ENCODE results near the gene AHR. TPM values are rescaled to one million over a fixed set of nuclear protein-coding genes. Genes with fewer than 3 reads are reported as not detected.

The AHR gene
- total RNA-seq, 1 experiment from 2014 or later, result 61.3 TPM

GRCh38 chr7:17293481-17293880 lies 5.0 kb upstream of the AHR start:
- Histone ChIP-seq H3F3A (ENCODE audit: insufficient read depth, low read depth) (peaks cover 7% of the 10 kb centered on the region; the same call in 1 of the 2 replicates), H3K4me3 (no peak overlapping the region), H3K9me3 (ENCODE audit: insufficient read depth, low read depth) (peaks cover 5% of the 10 kb centered on the region; the same call in 1 of the 2 replicates), H3K79me2 (ENCODE audit: low read depth) (no peaks in the 10 kb centered on the region), H4K20me1 (ENCODE audit: insufficient read depth) (no peaks in the 10 kb centered on the region), H3K27ac (no peak overlapping the region), H3K9me2 (ENCODE audit: insufficient read depth) (no peaks in the 10 kb centered on the region), H2AFZ (no peak overlapping the region), H3K27me3 (ENCODE audit: insufficient read depth, low read depth) (no peaks in the 10 kb centered on the region), H3K36me3 (ENCODE audit: low read depth) (no peaks in the 10 kb centered on the region), H3K4me2 (no peak overlapping the region), H3K4me1 (replicated peaks; ENCODE audit: insufficient read depth) (peaks cover 7% of the 10 kb centered on the region)
- no peak for DNase-seq
- intact Hi-C loops (cut with micrococcal nuclease; ENCODE audit: unreplicated experiment), result no loop called here
- ChIA-PET CTCF (no interaction called here), POLR2A (ENCODE audit: unreplicated experiment) (interaction anchor here (0.7 kb wide), 1 partner anchor 163 kb away, joined by 3 read pairs; no protein-coding TSS in a partner anchor)
- TF ChIP-seq CTCF (conservative IDR thresholded peaks at IDR 0.05) (no peak), EZH2 (IDR thresholded peaks at IDR 0.05; ENCODE audit: low read depth) (no peak)
- no TSS peak for BruUV-seq (replicated peaks)

- Histone ChIP-seq H3K27ac (no peak overlapping the region), H3K4me3 (no peak overlapping the region), H3F3A (ENCODE audit: insufficient read depth, low read depth) (peaks cover 7% of the 10 kb centered on the region; the same call in 1 of the 2 replicates), H3K4me2 (0 out of 2 replicates have a peak overlapping the region, but pooled peaks have one; percentile 4), H3K27me3 (ENCODE audit: insufficient read depth, low read depth) (no peaks in the 10 kb centered on the region), H3K9me3 (ENCODE audit: insufficient read depth, low read depth) (peaks cover 5% of the 10 kb centered on the region; the same call in 1 of the 2 replicates), H2AFZ (no peak overlapping the region), H3K9me2 (ENCODE audit: insufficient read depth) (no peaks in the 10 kb centered on the region), H3K36me3 (ENCODE audit: low read depth) (no peaks in the 10 kb centered on the region), H3K79me2 (ENCODE audit: low read depth) (peaks cover 34% of the 10 kb centered on the region), H4K20me1 (ENCODE audit: insufficient read depth) (peaks cover 5% of the 10 kb centered on the region; the same call in 1 of the 2 replicates), H3K4me1 (replicated peaks; ENCODE audit: insufficient read depth) (peaks cover 27% of the 10 kb centered on the region)
- CTCF ChIA-PET, result no interaction called here
- intact Hi-C loops (cut with micrococcal nuclease; ENCODE audit: unreplicated experiment), result loop anchor here (5.0 kb wide), 2 partner anchors 235 to 650 kb away; partner anchors contain the start of genes ANKMY2 and BZW2
- no TSS peak for BruUV-seq (replicated peaks)
- POLR2A ChIA-PET (ENCODE audit: unreplicated experiment), result interaction anchor here (0.6 kb wide), 1 partner anchor 232 kb away, joined by 3 read pairs; no protein-coding TSS in a partner anchor
- no peak for TF ChIP-seq CTCF (conservative IDR thresholded peaks at IDR 0.05)
- no peak for TF ChIP-seq EZH2 (IDR thresholded peaks at IDR 0.05; ENCODE audit: low read depth)
- DNase-seq, result no peak
Measured at GRCh38 chr7:17297243-17297642, 1.2 kb upstream of the AHR start.

GRCh38 chr7:17298840-17299482 lies 509 bp downstream of the AHR start:
- Histone ChIP-seq H3K9me2 (ENCODE audit: insufficient read depth) (no peaks in the 10 kb centered on the region), H3K4me1 (replicated peaks; ENCODE audit: insufficient read depth) (peaks cover 43% of the 10 kb centered on the region), H3K4me3 (peak overlapping the region; percentile 83), H3K9me3 (ENCODE audit: insufficient read depth, low read depth) (peaks cover 9% of the 10 kb centered on the region; the same call in 1 of the 2 replicates), H3F3A (ENCODE audit: insufficient read depth, low read depth) (peaks cover 11% of the 10 kb centered on the region; the same call in 1 of the 2 replicates), H3K36me3 (ENCODE audit: low read depth) (peaks cover 6% of the 10 kb centered on the region), H3K27me3 (ENCODE audit: insufficient read depth, low read depth) (no peaks in the 10 kb centered on the region), H4K20me1 (ENCODE audit: insufficient read depth) (peaks cover 5% of the 10 kb centered on the region; the same call in 1 of the 2 replicates), H3K4me2 (peak overlapping the region; percentile 85), H3K79me2 (ENCODE audit: low read depth) (peaks cover 51% of the 10 kb centered on the region), H2AFZ (peak overlapping the region; percentile 68), H3K27ac (peak overlapping the region; percentile 68)
- POLR2A ChIA-PET (ENCODE audit: unreplicated experiment), result interaction anchor here (0.6 to 1.3 kb wide), 5 partner anchors 168 to 881 kb away, joined by 4 to 26 read pairs (median 4); no protein-coding TSS in a partner anchor
- intact Hi-C loops (cut with micrococcal nuclease; ENCODE audit: unreplicated experiment), result loop anchor here (2.0 to 5.0 kb wide), 5 partner anchors 64 to 652 kb away; partner anchors contain the start of genes ANKMY2 and BZW2
- BruUV-seq (replicated peaks), result no TSS peak
- peak in 1 of 2 experiments; percentile 57 for DNase-seq
- TF ChIP-seq CTCF (conservative IDR thresholded peaks at IDR 0.05) (no peak), EZH2 (IDR thresholded peaks at IDR 0.05; ENCODE audit: low read depth) (no peak)
- CTCF ChIA-PET, result interaction anchor here (0.7 kb wide), 1 partner anchor 26 kb away, joined by 3 read pairs; no protein-coding TSS in a partner anchor
